Measurements from ENCODE around the gene ZNF112. TPM values are rescaled to one million over a fixed set of nuclear protein-coding genes. Genes with fewer than 3 reads are reported as not detected.
"Not testable (repeated sequence)": the region's sequence is repeated elsewhere in the genome, so short reads cannot be mapped to it uniquely, and the experiment has no call there.

ZNF112 gene
- polyA plus RNA-seq, 1 experiment, result 1.9 TPM

GRCh38 chr19:44367024-44367423 lies 10.5 kb upstream of the ZNF112 start:
- Histone ChIP-seq H3K4me3 (ENCODE audit: low read depth, low read length) (peak overlapping the region; percentile 7; the same call in 1 of the 2 replicates), H3K27me3 (ENCODE audit: control insufficient read depth, insufficient read depth, low read length) (no peaks in the 10 kb centered on the region), H3K36me3 (ENCODE audit: control insufficient read depth, insufficient read depth, low read length) (no peaks in the 10 kb centered on the region)
- POLR2A ChIA-PET, result no interaction called here
- CTCF ChIA-PET, result no interaction called here
- DNase-seq (ENCODE audit: low read depth), result no peak
- no peak for TF ChIP-seq CTCF (IDR thresholded peaks at IDR 0.05; ENCODE audit: insufficient read depth, low read depth, low read length)

- ChIA-PET CTCF (interaction anchor here (1.5 kb wide), 1 partner anchor 15 kb away, joined by 3 read pairs; no protein-coding TSS in a partner anchor), POLR2A (no interaction called here)
- Histone ChIP-seq H3K36me3 (ENCODE audit: control insufficient read depth, insufficient read depth, low read length) (no peaks in the 10 kb centered on the region; the same call in 1 of the 2 replicates), H3K4me3 (ENCODE audit: low read depth, low read length) (no peak overlapping the region), H3K27me3 (ENCODE audit: control insufficient read depth, insufficient read depth, low read length) (no peaks in the 10 kb centered on the region)
- TF ChIP-seq CTCF (IDR thresholded peaks at IDR 0.05; ENCODE audit: insufficient read depth, low read depth, low read length), result no peak
- DNase-seq (ENCODE audit: low read depth), result no peak
Measured at GRCh38 chr19:44346556-44346955, 9.9 kb downstream of the ZNF112 start.

- Histone ChIP-seq H3K27me3 (ENCODE audit: control insufficient read depth, insufficient read depth, low read length) (no peaks in the 10 kb centered on the region), H3K4me3 (ENCODE audit: low read depth, low read length) (no peak overlapping the region), H3K36me3 (ENCODE audit: control insufficient read depth, insufficient read depth, low read length) (no peaks in the 10 kb centered on the region; the same call in 1 of the 2 replicates)
- no peak for DNase-seq (ENCODE audit: low read depth)
- ChIA-PET POLR2A (no interaction called here), CTCF (interaction anchor here (1.5 kb wide), 1 partner anchor 14 kb away, joined by 3 read pairs; no protein-coding TSS in a partner anchor)
- TF ChIP-seq CTCF (IDR thresholded peaks at IDR 0.05; ENCODE audit: insufficient read depth, low read depth, low read length), result no peak
Measured at GRCh38 chr19:44345959-44346358, 10.5 kb downstream of the ZNF112 start.

- DNase-seq (ENCODE audit: low read depth), result no peak
- ChIA-PET POLR2A (no interaction called here), CTCF (no interaction called here)
- Histone ChIP-seq H3K27me3 (ENCODE audit: control insufficient read depth, insufficient read depth, low read length) (no peaks in the 10 kb centered on the region), H3K36me3 (ENCODE audit: control insufficient read depth, insufficient read depth, low read length) (peaks cover 6% of the 10 kb centered on the region), H3K4me3 (ENCODE audit: low read depth, low read length) (no peak overlapping the region)
- TF ChIP-seq CTCF (IDR thresholded peaks at IDR 0.05; ENCODE audit: insufficient read depth, low read depth, low read length), result no peak
Measured at GRCh38 chr19:44344255-44344654, 12.2 kb downstream of the ZNF112 start.

GRCh38 chr19:44341794-44342193 lies 14.7 kb downstream of the ZNF112 start:
- ChIA-PET POLR2A (no interaction called here), CTCF (no interaction called here)
- no peak overlapping the region for H3K4me3 ChIP-seq (ENCODE audit: low read depth, low read length)
- no peak for DNase-seq (ENCODE audit: low read depth)
- no peak for TF ChIP-seq CTCF (IDR thresholded peaks at IDR 0.05; ENCODE audit: insufficient read depth, low read depth, low read length)
- H3K36me3 ChIP-seq (ENCODE audit: control insufficient read depth, insufficient read depth, low read length), result peaks cover 9% of the 10 kb centered on the region
- no peaks in the 10 kb centered on the region for H3K27me3 ChIP-seq (ENCODE audit: control insufficient read depth, insufficient read depth, low read length)

GRCh38 chr19:44334639-44335038 lies 21.8 kb downstream of the ZNF112 start:
- CTCF ChIA-PET, POLR2A ChIA-PET: not testable (repeated sequence)
- peaks cover 20% of the 10 kb centered on the region for H3K36me3 ChIP-seq (ENCODE audit: control insufficient read depth, insufficient read depth, low read length)

More at GRCh38 chr19:44334639-44335038, 21.8 kb downstream of the ZNF112 start:
- not testable (repeated sequence) for H3K4me3 ChIP-seq (ENCODE audit: low read depth, low read length); DNase-seq (ENCODE audit: low read depth); H3K27me3 ChIP-seq (ENCODE audit: control insufficient read depth, insufficient read depth, low read length)

Measured in BJ (cell line).